ENCODE data around the gene ATP1B2. TPM values are rescaled to one million over a fixed set of nuclear protein-coding genes. Genes with fewer than 3 reads are reported as not detected.

The ATP1B2 gene
- total and polyA plus RNA-seq, 9 donors: 2.7 to 27.3 (median 22.2) TPM

DNA sequence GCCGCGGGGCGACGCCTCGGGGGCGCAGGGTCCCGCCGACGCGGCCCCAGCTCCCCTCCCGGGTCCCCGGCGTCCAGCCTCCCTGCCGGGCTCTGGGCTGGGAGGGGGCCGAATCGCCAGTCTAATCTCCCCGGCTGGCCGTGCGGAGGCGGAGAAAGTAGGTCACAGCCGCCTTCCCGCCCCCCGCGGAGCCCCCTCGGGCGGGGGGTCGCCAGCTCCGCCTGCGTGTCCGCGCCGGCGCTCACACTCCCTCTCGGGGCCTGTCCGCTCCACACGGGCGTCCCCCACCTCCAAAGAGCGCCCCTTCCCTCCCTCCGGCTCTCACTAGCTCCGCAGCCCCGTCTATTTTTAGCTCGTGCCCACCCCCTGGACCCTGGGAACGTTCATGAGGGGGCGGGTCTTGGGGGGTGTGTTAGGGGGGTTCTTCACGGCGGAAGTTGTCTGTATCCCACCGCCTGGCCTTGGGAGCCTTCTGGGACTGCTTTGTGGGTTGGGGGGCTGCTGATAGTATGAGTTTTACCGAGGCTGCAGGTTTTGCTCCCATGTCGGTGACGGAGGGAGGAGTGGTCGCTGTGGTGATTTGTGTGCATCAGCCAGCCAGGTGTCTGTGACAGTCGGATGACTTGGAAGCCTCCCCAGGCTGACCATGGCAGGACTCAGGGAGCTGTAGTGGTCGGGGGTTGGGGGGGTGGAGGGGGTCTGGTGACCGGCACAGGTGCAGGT is 1.1 kb downstream of the ATP1B2 start:
- Histone ChIP-seq H3K4me3 (ENCODE audit: low read length) (peak overlapping the region; percentile 72), H3K27me3 (ENCODE audit: control insufficient read depth, insufficient read depth, low read length) (peaks cover 23% of the 10 kb centered on the region), H3K9me3 (replicated peaks; ENCODE audit: control insufficient read depth, low read depth, low read length) (no peaks in the 10 kb centered on the region), H3K4me1 (ENCODE audit: control insufficient read depth, insufficient read depth, low read length) (peaks cover 20% of the 10 kb centered on the region), H3K36me3 (ENCODE audit: control insufficient read depth, insufficient read depth, low read length) (peaks cover 14% of the 10 kb centered on the region), H3K27ac (ENCODE audit: low read length) (peak overlapping the region; percentile 29)
- DNase-seq: peak; percentile 84
- WGBS (ENCODE audit: insufficient coverage): under 1% methylated on average over 37 of the region's 54 CpGs

DNA sequence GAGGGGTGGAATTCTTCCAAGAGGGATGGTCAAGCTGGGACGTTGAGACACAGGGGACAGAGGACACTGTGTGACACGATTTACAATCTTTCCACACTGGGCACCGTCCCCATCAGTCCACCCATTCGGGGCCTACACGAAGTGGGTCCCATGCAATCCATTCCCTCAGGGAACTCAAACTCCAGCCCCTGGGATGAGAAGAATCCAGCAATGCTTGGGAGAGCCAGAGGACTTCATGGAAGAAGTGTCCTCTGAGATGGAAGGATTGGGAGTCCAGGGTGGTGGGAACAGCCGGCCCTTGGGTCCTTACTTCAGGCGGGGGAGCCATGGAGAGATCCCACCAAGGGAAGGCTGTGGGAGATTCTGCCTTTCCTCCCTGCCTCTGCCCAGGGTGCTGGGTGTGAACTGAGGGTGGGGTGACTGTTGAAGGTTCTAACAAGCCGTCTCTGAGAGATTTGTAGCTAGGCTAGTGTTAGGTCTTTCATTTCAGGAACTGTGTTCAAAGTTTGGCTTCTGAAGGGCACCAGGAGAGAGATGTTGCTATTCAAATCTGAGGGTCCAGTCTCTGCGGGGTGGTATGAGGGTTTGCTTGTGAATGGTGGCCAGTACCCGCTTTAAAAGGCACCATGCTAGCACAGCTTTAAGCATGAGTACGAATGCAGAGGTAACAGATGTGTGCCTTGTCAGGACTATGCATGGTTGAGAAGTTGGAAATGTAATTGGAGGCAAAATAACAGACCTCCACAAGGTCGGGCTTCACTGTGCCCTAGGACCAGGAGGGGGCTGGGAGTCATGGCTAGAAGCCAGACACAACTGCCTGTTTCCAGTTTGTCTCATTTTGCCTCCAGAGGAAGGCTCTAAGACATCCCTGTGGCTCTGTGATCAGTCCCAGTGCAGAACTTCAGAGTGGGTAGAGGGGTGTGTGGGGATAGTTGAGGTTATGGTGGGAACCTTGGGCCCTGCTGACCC is 1.9 kb downstream of the ATP1B2 start:
- Histone ChIP-seq H3K27ac (ENCODE audit: low read length) (peak overlapping the region; percentile 29), H3K4me3 (ENCODE audit: low read length) (peak overlapping the region; percentile 72)
- WGBS (ENCODE audit: insufficient coverage): 64% methylated on average over 7 of the region's 12 CpGs

DNA sequence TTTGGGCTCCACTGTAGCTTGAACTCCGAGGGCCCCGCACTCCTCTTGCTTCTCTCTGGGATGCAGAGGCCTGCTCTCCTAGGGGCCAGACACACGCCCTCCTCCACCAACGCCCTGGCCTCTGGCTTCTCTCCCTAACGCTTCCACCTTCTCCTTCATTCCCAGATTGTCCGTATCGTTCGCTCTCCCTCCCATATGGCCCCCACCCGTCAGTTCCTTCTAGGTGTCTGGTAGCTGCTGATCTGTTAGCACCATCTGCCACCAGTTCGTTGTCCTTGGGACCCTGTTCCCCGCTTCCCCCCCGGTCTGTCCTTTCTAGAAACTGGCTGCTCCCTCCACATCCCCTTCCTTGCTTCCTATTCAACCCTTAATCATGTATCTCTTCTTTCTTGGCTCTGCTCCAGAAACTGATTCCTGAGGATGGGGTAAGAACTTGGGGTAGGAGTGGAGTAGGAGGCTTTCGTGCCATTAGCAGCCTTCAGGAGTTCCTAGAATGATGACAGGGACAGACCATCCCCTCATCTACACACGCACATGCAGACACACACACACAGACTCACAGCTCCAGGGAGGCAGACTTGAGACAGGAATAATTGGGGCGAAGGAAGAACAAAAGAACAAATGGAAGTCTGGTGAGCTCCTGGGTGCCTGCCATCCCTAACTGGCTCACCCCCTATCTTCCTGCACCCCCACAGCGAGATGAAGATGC is 4.3 kb downstream of the ATP1B2 start:
- Histone ChIP-seq H3K4me3 (ENCODE audit: low read length) (no peak overlapping the region), H3K9me3 (replicated peaks; ENCODE audit: control insufficient read depth, low read depth, low read length) (no peaks in the 10 kb centered on the region), H3K36me3 (ENCODE audit: control insufficient read depth, insufficient read depth, low read length) (peaks cover 14% of the 10 kb centered on the region), H3K4me1 (ENCODE audit: control insufficient read depth, insufficient read depth, low read length) (peaks cover 27% of the 10 kb centered on the region), H3K27me3 (ENCODE audit: control insufficient read depth, insufficient read depth, low read length) (peaks cover 21% of the 10 kb centered on the region), H3K27ac (ENCODE audit: low read length) (no peak overlapping the region)
- 70% methylated on average over 10 of the region's 16 CpGs for WGBS (ENCODE audit: insufficient coverage)
- no peak for DNase-seq

More for the DNA sequence above, 1.9 kb downstream of the ATP1B2 start:
- Histone ChIP-seq H3K36me3 (ENCODE audit: control insufficient read depth, insufficient read depth, low read length) (peaks cover 14% of the 10 kb centered on the region), H3K9me3 (replicated peaks; ENCODE audit: control insufficient read depth, low read depth, low read length) (no peaks in the 10 kb centered on the region), H3K27me3 (ENCODE audit: control insufficient read depth, insufficient read depth, low read length) (peaks cover 23% of the 10 kb centered on the region), H3K4me1 (ENCODE audit: control insufficient read depth, insufficient read depth, low read length) (peaks cover 28% of the 10 kb centered on the region)
- DNase-seq: no peak

DNA sequence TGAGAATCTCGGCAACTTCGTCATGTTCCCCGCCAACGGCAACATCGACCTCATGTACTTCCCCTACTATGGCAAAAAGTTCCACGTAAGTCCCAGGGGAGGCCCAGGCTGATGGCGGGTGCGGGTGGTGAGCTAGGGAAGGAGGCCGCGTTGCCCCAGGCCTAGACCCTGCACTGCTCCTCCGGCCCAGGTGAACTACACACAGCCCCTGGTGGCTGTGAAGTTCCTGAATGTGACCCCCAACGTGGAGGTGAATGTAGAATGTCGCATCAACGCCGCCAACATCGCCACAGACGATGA is 4.8 kb downstream of the ATP1B2 start:
- peaks cover 14% of the 10 kb centered on the region for H3K36me3 ChIP-seq (ENCODE audit: control insufficient read depth, insufficient read depth, low read length)
- DNase-seq: no peak
- no peak overlapping the region for H3K4me3 ChIP-seq (ENCODE audit: low read length)
- 90% methylated on average over 12 of the region's 17 CpGs for WGBS (ENCODE audit: insufficient coverage)
- H3K4me1 ChIP-seq (ENCODE audit: control insufficient read depth, insufficient read depth, low read length): peaks cover 22% of the 10 kb centered on the region
- H3K9me3 ChIP-seq (replicated peaks; ENCODE audit: control insufficient read depth, low read depth, low read length): no peaks in the 10 kb centered on the region
- peaks cover 16% of the 10 kb centered on the region for H3K27me3 ChIP-seq (ENCODE audit: control insufficient read depth, insufficient read depth, low read length)
- H3K27ac ChIP-seq (ENCODE audit: low read length): no peak overlapping the region

DNA sequence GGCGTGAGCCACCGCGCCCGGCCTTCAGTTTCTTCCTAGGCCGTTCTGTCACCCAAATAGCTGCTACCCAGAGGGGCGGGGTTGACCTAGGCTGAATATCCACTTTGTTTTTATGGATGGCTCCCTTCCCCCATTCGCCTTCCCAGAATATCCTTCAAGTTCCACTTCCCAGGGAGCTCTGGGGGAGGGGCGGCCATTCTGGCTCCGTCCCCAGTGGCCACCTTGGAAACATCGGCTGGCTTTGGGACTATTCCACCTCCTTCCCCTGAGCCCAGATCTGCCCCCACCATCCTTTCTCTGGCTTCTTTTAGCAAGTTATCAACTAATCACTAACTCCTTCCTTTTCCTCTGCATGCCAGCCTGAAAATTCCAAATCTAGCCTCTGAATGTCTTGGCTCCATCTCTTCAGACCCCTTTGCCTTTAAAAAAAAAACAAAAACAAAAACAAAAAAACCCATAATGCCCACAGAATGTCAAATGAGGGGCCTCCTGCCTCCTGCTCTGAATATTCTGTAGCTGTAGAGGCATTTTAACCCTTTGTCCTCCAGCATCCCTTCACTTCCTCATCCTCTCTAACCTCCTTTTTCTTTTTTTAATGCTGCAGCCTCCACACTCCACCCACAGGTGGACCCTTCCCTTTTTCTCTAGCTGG is 6.4 kb downstream of the ATP1B2 start:
- DNase-seq: peak; percentile 61

DNA sequence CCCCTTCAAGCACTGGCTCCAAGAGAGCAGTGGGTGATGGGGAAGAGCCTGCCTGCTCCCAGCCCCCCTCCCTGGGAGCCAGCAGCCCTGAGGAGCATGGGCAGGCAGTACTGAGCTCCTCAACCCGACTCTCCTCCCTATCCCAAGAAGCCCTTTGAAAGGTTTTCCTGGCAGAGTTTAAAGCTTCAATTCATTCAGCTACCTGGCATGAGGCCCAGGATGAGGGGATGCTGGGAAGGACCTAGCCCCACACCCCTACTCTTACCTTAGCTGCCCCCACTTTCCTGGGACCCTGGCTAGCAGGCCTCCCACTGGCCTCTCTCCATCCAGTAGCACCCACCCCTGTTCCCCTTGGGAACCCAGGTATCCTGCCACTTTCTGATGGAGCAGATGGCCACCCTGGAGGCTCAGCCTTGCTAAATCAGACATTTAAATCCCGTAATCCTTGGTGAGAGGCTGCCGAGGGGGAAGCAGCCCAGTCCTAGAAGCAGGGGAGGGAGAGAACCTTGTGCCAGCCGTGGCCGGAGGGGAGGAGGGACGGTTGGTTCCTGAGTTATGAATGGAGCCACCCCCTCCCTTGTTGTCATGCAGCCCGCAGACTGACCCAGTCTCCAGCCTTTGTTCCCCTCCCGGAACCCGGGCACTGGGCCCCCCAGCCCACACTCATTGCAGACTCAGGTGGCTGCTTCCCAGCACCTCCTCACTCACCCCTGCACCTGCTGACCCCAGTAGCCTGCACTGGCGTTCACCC is 17.1 kb downstream of the ATP1B2 start:
- Histone ChIP-seq H3K27ac (ENCODE audit: low read length) (no peak overlapping the region), H3K36me3 (ENCODE audit: control insufficient read depth, insufficient read depth, low read length) (peaks cover 56% of the 10 kb centered on the region), H3K27me3 (ENCODE audit: control insufficient read depth, insufficient read depth, low read length) (no peaks in the 10 kb centered on the region), H3K4me1 (ENCODE audit: control insufficient read depth, insufficient read depth, low read length) (no peaks in the 10 kb centered on the region), H3K4me3 (ENCODE audit: low read length) (no peak overlapping the region), H3K9me3 (replicated peaks; ENCODE audit: control insufficient read depth, low read depth, low read length) (no peaks in the 10 kb centered on the region)
- no peak for DNase-seq
- WGBS (ENCODE audit: insufficient coverage): 27% methylated on average over 3 of the region's 10 CpGs

More for the DNA sequence above, 6.4 kb downstream of the ATP1B2 start:
- Histone ChIP-seq H3K9me3 (replicated peaks; ENCODE audit: control insufficient read depth, low read depth, low read length) (no peaks in the 10 kb centered on the region), H3K4me1 (ENCODE audit: control insufficient read depth, insufficient read depth, low read length) (peaks cover 13% of the 10 kb centered on the region), H3K36me3 (ENCODE audit: control insufficient read depth, insufficient read depth, low read length) (peaks cover 14% of the 10 kb centered on the region), H3K27me3 (ENCODE audit: control insufficient read depth, insufficient read depth, low read length) (peaks cover 8% of the 10 kb centered on the region), H3K4me3 (ENCODE audit: low read length) (no peak overlapping the region), H3K27ac (ENCODE audit: low read length) (peak overlapping the region; percentile 6)
- 22% methylated on average over 10 of the region's 10 CpGs for WGBS (ENCODE audit: insufficient coverage)

DNA sequence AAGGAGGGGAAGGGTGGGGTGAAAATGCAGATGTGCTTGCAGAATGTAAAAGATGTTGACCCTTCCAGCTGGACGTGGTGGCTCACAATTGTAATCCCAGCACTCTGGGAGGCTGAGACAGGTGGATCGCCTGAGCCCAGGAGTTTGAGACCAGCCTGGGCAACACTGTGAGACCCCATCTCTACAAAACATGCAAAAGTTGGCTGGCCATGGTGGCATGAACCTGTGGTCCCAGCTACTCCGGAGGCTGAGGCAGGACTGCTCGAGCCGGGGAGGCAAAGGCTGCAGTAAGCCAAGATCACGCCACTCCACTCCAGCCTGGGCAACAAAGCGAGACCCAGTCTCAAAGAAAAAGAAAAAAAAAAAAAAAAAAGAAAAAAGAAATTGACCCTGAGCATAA is 17.8 kb downstream of the ATP1B2 start:
- no peak overlapping the region for H3K4me3 ChIP-seq (ENCODE audit: low read length)
- peaks cover 4% of the 10 kb centered on the region for H3K9me3 ChIP-seq (replicated peaks; ENCODE audit: control insufficient read depth, low read depth, low read length)
- no peak overlapping the region for H3K27ac ChIP-seq (ENCODE audit: low read length)
- no peaks in the 10 kb centered on the region for H3K27me3 ChIP-seq (ENCODE audit: control insufficient read depth, insufficient read depth, low read length)
- 43% methylated on average over 1 of the region's 7 CpGs for WGBS (ENCODE audit: insufficient coverage)
- DNase-seq: no peak
- peaks cover 62% of the 10 kb centered on the region for H3K36me3 ChIP-seq (ENCODE audit: control insufficient read depth, insufficient read depth, low read length)
- no peaks in the 10 kb centered on the region for H3K4me1 ChIP-seq (ENCODE audit: control insufficient read depth, insufficient read depth, low read length)

DNA sequence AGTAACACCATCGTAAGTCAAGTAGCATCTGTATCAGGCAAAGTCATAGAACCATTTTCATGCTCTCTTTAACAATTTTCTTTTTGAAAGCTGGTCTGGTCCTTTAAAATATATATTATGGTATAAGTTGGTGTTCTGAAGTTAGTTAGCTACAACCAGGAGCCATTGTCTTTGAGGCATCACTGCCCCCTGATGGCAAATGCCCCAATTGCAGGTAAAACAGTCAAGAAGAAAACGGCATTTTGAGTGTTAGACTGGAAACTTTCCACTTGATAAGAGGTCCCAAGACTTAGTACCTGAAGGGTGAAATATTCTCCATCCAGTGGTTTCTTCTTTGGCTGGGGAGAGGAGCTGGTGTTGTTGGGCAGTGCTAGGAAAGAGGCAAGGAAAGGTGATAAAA is 22.5 kb downstream of the ATP1B2 start:
- H3K4me3 ChIP-seq (ENCODE audit: low read length): no peak overlapping the region
- WGBS (ENCODE audit: insufficient coverage): 91% methylated on average over 1 of the region's 2 CpGs
- no peak for DNase-seq
- H3K27ac ChIP-seq (ENCODE audit: low read length): no peak overlapping the region
- no peaks in the 10 kb centered on the region for H3K4me1 ChIP-seq (ENCODE audit: control insufficient read depth, insufficient read depth, low read length)
- peaks cover 74% of the 10 kb centered on the region for H3K36me3 ChIP-seq (ENCODE audit: control insufficient read depth, insufficient read depth, low read length)
- peaks cover 9% of the 10 kb centered on the region for H3K9me3 ChIP-seq (replicated peaks; ENCODE audit: control insufficient read depth, low read depth, low read length)
- H3K27me3 ChIP-seq (ENCODE audit: control insufficient read depth, insufficient read depth, low read length): no peaks in the 10 kb centered on the region

DNA sequence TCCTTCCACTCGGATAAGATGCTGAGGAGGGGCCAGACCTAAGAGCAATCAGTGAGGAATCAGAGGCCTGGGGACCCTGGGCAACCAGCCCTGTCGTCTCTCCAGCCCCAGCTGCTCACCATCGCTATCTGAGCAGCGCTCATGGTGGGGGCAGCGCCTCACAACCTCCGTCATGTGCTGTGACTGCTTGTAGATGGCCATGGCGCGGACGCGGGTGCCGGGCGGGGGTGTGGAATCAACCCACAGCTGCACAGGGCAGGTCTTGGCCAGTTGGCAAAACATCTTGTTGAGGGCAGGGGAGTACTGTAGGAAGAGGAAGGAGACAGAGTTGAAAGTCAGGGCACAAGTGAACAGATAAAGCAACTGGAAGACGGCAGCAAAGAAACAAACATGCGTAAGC is 24.2 kb downstream of the ATP1B2 start:
- peaks cover 9% of the 10 kb centered on the region for H3K9me3 ChIP-seq (replicated peaks; ENCODE audit: control insufficient read depth, low read depth, low read length)
- no peak overlapping the region for H3K27ac ChIP-seq (ENCODE audit: low read length)
- WGBS (ENCODE audit: insufficient coverage): 96% methylated on average over 12 of the region's 14 CpGs
- H3K4me3 ChIP-seq (ENCODE audit: low read length): no peak overlapping the region
- H3K27me3 ChIP-seq (ENCODE audit: control insufficient read depth, insufficient read depth, low read length): no peaks in the 10 kb centered on the region
- H3K4me1 ChIP-seq (ENCODE audit: control insufficient read depth, insufficient read depth, low read length): no peaks in the 10 kb centered on the region
- H3K36me3 ChIP-seq (ENCODE audit: control insufficient read depth, insufficient read depth, low read length): peaks cover 57% of the 10 kb centered on the region
- DNase-seq: no peak

Data from muscle of leg (tissue), 11 donors.